ENCODE results near the gene TANGO6. TPM values are rescaled to one million over a fixed set of nuclear protein-coding genes. Genes with fewer than 3 reads are reported as not detected.

Gene TANGO6
- total RNA-seq, 3 donors from 2014 or later = 7.4 to 19.7 (median 8.2) TPM

DNA sequence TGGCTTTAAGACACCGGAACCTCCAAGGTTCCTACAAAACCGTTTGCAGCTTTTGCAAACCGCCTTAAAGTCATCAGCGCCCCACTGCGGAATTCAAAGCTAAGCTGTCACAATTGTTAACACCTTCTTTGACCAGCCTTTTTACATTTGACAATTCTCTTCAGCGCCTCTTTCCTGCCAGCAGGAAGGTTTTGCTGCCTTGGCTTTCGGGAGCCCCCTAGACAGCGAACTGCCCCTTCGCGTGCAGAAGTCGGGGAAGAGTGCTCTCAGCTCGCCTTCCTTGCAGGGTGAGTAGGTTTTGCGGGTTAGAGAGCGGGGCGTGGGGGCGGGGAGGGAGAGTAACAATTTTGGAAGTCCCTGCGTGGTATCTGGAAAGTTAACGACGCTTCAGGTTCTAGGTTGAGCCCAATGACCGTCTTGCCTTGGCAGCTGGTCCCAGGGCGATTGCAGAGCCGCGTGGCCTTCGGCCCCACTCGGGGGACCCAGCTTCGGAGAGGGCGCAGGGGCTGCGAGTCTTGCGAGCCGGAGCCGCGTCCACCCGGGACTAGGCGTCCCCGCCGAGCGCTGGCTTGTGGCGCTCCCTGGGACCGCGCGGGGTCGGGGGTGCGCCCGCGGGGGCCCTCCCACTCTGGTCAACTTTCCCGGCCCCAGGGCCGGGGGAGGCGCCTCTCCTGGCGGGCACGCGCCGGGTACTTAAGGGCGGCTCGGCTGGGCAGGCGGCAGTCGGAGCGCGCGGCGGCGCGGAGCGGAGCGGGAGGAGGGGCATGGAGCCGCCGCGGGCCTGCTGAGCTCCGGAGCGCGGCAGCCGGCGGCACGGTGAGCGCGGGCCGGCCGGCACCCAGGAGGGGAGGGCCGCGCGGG, 262.4 kb downstream of the TANGO6 start, which contains the start of gene HAS3:
TSS of gene HAS3 (plus strand) at position 153 of the 861 bp plus-strand sequence. CDS start 3,743 bp downstream, outside the sequence.
- Histone ChIP-seq H3K4me1 (ENCODE audit: low read depth) (peaks cover 24% of the 10 kb centered on the region), H3K36me3 (ENCODE audit: low read depth) (no peaks in the 10 kb centered on the region), H3K9me3 (no peaks in the 10 kb centered on the region), H3K4me3 (peak within 1 kb of the TSS; percentile 12)
- intact Hi-C loops (cut with DNase I, micrococcal nuclease) = no loop called here
- ATAC-seq (peak; percentile 84), DNase-seq (peak in 2 of 3 donors; percentile 77 to 84)
- TF ChIP-seq, protein P1, sequence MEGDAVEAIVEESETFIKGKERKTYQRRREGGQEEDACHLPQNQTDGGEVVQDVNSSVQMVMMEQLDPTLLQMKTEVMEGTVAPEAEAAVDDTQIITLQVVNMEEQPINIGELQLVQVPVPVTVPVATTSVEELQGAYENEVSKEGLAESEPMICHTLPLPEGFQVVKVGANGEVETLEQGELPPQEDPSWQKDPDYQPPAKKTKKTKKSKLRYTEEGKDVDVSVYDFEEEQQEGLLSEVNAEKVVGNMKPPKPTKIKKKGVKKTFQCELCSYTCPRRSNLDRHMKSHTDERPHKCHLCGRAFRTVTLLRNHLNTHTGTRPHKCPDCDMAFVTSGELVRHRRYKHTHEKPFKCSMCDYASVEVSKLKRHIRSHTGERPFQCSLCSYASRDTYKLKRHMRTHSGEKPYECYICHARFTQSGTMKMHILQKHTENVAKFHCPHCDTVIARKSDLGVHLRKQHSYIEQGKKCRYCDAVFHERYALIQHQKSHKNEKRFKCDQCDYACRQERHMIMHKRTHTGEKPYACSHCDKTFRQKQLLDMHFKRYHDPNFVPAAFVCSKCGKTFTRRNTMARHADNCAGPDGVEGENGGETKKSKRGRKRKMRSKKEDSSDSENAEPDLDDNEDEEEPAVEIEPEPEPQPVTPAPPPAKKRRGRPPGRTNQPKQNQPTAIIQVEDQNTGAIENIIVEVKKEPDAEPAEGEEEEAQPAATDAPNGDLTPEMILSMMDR (IDR thresholded peaks at IDR 0.05) = no peak

DNA sequence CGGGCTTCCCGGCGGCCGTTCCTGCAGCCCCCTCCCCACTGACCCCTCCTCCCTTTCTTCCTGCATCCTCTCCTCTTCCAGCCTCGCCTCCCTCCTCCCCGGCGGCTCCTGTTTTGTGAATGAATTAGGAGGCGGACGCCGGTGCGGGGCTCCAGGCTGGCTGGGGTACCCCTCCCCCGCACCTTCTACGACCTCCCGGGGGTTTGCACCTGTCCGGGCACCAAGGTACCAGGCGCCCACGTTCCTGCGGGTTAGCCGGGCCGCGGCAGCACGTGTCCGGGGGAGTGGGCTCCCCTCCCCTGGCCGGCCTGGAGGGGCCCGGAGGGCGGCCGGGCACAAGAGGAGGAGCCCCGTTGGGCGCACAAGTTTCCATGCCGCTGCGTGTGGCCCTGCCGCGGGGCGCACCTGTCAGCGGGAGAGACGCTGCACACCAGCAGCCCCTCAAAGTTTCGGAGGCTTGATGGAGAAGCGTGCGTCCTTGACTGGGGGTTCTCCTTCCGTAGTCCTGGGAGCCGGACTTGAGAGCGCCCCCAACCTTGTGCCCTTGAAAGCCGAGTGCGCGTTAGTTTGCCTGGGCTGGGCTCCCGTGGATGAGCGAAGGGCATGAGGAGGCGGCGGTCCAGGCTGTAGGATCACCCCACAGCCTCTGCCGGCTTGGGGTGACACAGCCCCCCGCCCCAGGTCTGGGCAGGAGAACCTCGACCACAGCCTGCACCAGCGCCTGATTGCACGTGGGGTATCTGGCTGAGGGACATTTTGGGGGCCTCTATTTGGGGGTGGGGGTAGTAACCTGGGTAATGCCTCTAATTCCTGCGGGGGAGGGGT, 263.4 kb downstream of the TANGO6 start:
- Histone ChIP-seq H3K4me1 (ENCODE audit: low read depth) (peaks cover 24% of the 10 kb centered on the region), H3K4me3 (peak overlapping the region; percentile 12), H3K9me3 (no peaks in the 10 kb centered on the region), H3K36me3 (ENCODE audit: low read depth) (no peaks in the 10 kb centered on the region)
- ATAC-seq (peak; percentile 20), DNase-seq (peak in 2 of 3 donors; percentile 19 to 52)
- TF ChIP-seq, protein P1 (IDR thresholded peaks at IDR 0.05) = no peak
- intact Hi-C loops (cut with DNase I, micrococcal nuclease) = no loop called here

DNA sequence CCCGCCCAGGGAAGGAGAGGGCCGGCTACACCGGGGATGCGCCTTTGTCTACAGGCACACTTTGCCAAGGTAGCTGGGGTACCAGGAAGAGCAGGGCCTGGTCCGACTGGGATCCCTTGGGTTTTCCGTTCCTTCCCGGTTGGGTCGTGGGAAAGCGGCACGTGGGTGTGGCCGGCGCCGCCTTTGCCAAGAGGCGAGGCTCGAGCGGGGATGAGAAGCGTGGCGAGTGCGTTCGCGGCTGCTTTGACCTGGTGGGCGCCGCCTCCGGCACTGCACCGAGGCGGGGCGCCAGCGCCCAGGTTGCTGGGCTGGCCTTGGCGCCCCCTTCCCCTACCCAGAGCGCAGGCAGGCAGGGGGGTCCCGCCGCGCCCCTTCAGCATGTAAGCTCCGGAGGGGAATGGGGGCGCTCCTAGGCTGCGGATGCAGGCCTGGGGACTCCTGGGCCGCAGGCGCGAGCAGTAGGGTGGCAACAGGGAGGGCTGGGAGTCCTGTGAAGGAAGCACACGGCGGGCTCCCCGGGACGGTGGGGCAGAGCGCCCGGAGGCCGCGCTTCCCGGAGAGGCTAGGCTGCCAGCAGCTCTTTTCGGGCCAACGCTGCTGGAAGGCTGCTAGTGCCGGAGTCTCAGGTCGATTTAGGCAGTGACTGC, 264.1 kb downstream of the TANGO6 start:
- peak; percentile 68 for ATAC-seq

DNA sequence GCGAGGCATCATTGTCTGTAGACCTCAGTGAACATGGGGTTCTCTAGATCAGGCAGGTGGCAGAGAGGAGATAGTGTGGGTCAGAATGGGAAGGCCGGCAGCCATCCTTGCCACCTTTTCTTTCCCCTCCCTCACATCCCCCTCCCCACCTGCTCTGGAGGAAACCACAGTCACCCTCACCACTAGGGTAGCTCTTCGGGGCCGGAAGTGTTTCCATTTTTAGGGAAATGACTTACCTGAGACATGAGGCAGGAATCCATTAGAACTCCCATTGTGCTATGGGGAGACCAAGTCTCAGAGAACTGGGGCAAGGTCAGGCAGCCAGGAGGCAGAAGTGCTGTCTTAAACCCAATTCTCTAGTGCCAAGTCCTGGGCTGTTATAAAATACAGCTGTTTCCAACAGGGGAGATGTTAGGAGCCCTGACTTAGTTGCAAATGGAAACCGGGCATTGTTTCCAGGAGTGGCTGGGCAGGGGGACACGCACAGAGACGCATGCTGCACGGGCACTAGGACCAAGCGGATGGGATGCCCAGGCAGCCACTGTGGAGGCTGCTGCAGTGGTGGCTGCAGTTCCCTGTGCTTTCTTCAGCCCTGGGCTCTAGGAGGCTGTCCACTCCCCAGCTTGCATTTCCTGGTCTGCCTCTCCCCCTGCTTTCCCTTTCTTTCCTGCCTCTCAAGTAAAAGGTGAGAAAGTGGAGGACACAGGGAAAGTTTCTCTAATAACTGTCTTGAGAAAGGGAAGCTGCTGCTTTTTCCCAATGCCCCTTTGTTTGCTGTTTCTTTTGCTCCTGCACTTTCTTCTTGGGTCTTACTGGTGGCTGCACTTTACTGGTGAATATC, 265.0 kb downstream of the TANGO6 start:
- no peak overlapping the region for H3K4me3 ChIP-seq
- TF ChIP-seq, protein P1 (IDR thresholded peaks at IDR 0.05) = no peak
- no peaks in the 10 kb centered on the region for H3K36me3 ChIP-seq (ENCODE audit: low read depth)
- H3K9me3 ChIP-seq = no peaks in the 10 kb centered on the region
- DNase-seq (peak in 2 of 3 donors; percentile 11 to 37), ATAC-seq (no peak)
- peaks cover 24% of the 10 kb centered on the region for H3K4me1 ChIP-seq (ENCODE audit: low read depth)
- intact Hi-C loops (cut with DNase I, micrococcal nuclease) = no loop called here

More for the DNA sequence above, 264.1 kb downstream of the TANGO6 start:
- Histone ChIP-seq H3K9me3 (no peaks in the 10 kb centered on the region), H3K4me1 (ENCODE audit: low read depth) (peaks cover 24% of the 10 kb centered on the region), H3K36me3 (ENCODE audit: low read depth) (no peaks in the 10 kb centered on the region), H3K4me3 (no peak overlapping the region)
- intact Hi-C loops (cut with DNase I, micrococcal nuclease) = no loop called here
- TF ChIP-seq, protein P1 (IDR thresholded peaks at IDR 0.05) = no peak
- DNase-seq = peak; percentile 69 to 85 (median 74)
